SK-N-SH treated with all-trans-retinoic acid at 6 μM for 48 hours (cell line): ENCODE results near the gene ATP11A.

Source experiments
- ATAC-seq: fragments of 200-7000 bp; cut with Tn5 transposase; 3 replicates; pipeline ENCODE4 v1.9.1; 2020; ENCODE audit warnings: mild to moderate bottlenecking, moderate library complexity
- ARNTL ChIP-seq: fragments of 450-650 bp; formaldehyde crosslinking; IDR thresholded peaks from 2 replicates; pipeline ENCODE4 v1.5.0; 2020; ENCODE audit warnings: low read depth, mild to moderate bottlenecking, moderate library complexity, borderline replicate concordance
- BACH2 ChIP-seq: fragments of 250-450 bp; sonication (Bioruptor Pico); IDR thresholded peaks from 2 replicates; pipeline ENCODE4 v1.9.0; 2021; ENCODE audit warnings: mild to moderate bottlenecking, borderline replicate concordance
- CSDC2 ChIP-seq: fragments of 250-450 bp; sonication (Bioruptor Pico); IDR thresholded peaks from 2 replicates; pipeline ENCODE4 v1.5.0; 2020; ENCODE audit warnings: mild to moderate bottlenecking, moderate library complexity
- CSRNP3 ChIP-seq: fragments of 250-450 bp; sonication (Bioruptor Pico); IDR thresholded peaks from 2 replicates; pipeline ENCODE4 v1.5.1; 2021; ENCODE audit warnings: mild to moderate bottlenecking, moderate library complexity
- ESRRG ChIP-seq: fragments of 250-450 bp; sonication (Bioruptor Pico); IDR thresholded peaks from 2 replicates; pipeline ENCODE4 v1.6.1; 2021; ENCODE audit warnings: mild to moderate bottlenecking
- GLIS3 ChIP-seq: fragments of 250-450 bp; sonication (Bioruptor Pico); IDR thresholded peaks from 2 replicates; pipeline ENCODE4 v1.5.0; 2020; ENCODE audit warnings: mild to moderate bottlenecking, moderate library complexity
- OSR1 ChIP-seq: fragments of 250-450 bp; sonication (Bioruptor Pico); IDR thresholded peaks from 2 replicates; pipeline ENCODE4 v1.8.0; 2022; ENCODE audit warnings: moderate library complexity, mild to moderate bottlenecking, inconsistent platforms
- PPARA ChIP-seq: fragments of 250-450 bp; sonication (Bioruptor Pico); IDR thresholded peaks from 2 replicates; pipeline ENCODE4 v1.5.0; 2020; ENCODE audit warnings: mild to moderate bottlenecking, borderline replicate concordance
- RARB ChIP-seq: fragments of 250-450 bp; sonication (Bioruptor Pico); IDR thresholded peaks from 2 replicates; pipeline ENCODE4 v1.8.0; 2021; ENCODE audit warnings: mild to moderate bottlenecking, moderate library complexity
- SNAI2 ChIP-seq: fragments of 250-450 bp; sonication (Bioruptor Pico); IDR thresholded peaks from 2 replicates; pipeline ENCODE4 v1.5.0; 2020; ENCODE audit warnings: mild to moderate bottlenecking, moderate library complexity
- TCF4 ChIP-seq: fragments of 250-450 bp; sonication (Bioruptor Pico); IDR thresholded peaks from 2 replicates; pipeline ENCODE4 v1.8.0; 2021; ENCODE audit warnings: mild to moderate bottlenecking, moderate library complexity, borderline replicate concordance
- TOX ChIP-seq: fragments of 250-450 bp; sonication (Bioruptor Pico); IDR thresholded peaks from 2 replicates; pipeline ENCODE4 v1.8.0; 2021; ENCODE audit warnings: mild to moderate bottlenecking, moderate library complexity, borderline replicate concordance
- TSHZ2 ChIP-seq: fragments of 250-450 bp; sonication (Bioruptor Pico); IDR thresholded peaks from 2 replicates; pipeline ENCODE4 v1.5.0; 2020; ENCODE audit warnings: mild to moderate bottlenecking, moderate library complexity
- ZC3H10 ChIP-seq: fragments of 250-450 bp; sonication (Bioruptor Pico); IDR thresholded peaks from 2 replicates; pipeline ENCODE4 v1.5.1; 2021; ENCODE audit warnings: mild to moderate bottlenecking, moderate library complexity
- ZFP30 ChIP-seq: fragments of 450-650 bp; formaldehyde crosslinking; IDR thresholded peaks from 2 replicates; pipeline ENCODE4 v1.5.0; 2022; ENCODE audit warnings: mild to moderate bottlenecking, moderate library complexity
- ZNF565 ChIP-seq: fragments of 450-650 bp; formaldehyde crosslinking; conservative IDR thresholded peaks from 2 replicates; pipeline ENCODE4 v1.5.0; 2020; ENCODE audit warnings: low read depth, mild to moderate bottlenecking, moderate library complexity
- ZNF70 ChIP-seq: fragments of 450-650 bp; formaldehyde crosslinking; IDR thresholded peaks from 2 replicates; pipeline ENCODE4 v1.5.0; 2020; ENCODE audit warnings: mild to moderate bottlenecking, moderate library complexity
- ZNF8 ChIP-seq: fragments of 450-650 bp; formaldehyde crosslinking; IDR thresholded peaks from 2 replicates; pipeline ENCODE4 v1.5.0; 2020; ENCODE audit warnings: mild to moderate bottlenecking, moderate library complexity
- TF ChIP-seq, protein P1 (sequence below): fragments of 250-450 bp; sonication (Bioruptor Pico); IDR thresholded peaks from 2 replicates; pipeline ENCODE4 v1.5.1; 2020; ENCODE audit warnings: low read depth, mild to moderate bottlenecking, moderate library complexity
- TF ChIP-seq, protein P2 (sequence below): fragments of 250-450 bp; sonication (Bioruptor Pico); IDR thresholded peaks from 2 replicates; pipeline ENCODE4 v1.8.0; 2021; ENCODE audit warnings: low read depth, mild to moderate bottlenecking, moderate library complexity, borderline replicate concordance
- TF ChIP-seq, protein P3 (sequence below): fragments of 250-450 bp; sonication (Bioruptor Pico); IDR thresholded peaks from 2 replicates; pipeline ENCODE4 v1.8.0; 2020; ENCODE audit warnings: mild to moderate bottlenecking, moderate library complexity, borderline replicate concordance

ATP11A gene

GRCh38 chr13:112696001-112696868 is 6.4 kb downstream of the ATP11A start:
- no peak for TF ChIP-seq ARNTL (CRISPR knock-in tag)
- no peak for TF ChIP-seq TCF4 (CRISPR knock-in tag)
- no peak for TF ChIP-seq ZNF565 (CRISPR knock-in tag)
- no peak for TF ChIP-seq PPARA (CRISPR knock-in tag)
- TF ChIP-seq TOX (CRISPR knock-in tag) = no peak
- TF ChIP-seq GLIS3 (CRISPR knock-in tag) = no peak
- TF ChIP-seq ZNF70 (CRISPR knock-in tag) = no peak
- no peak for TF ChIP-seq ZFP30 (CRISPR knock-in tag)
- no peak for TF ChIP-seq ZC3H10 (CRISPR knock-in tag)
- TF ChIP-seq, protein P1, sequence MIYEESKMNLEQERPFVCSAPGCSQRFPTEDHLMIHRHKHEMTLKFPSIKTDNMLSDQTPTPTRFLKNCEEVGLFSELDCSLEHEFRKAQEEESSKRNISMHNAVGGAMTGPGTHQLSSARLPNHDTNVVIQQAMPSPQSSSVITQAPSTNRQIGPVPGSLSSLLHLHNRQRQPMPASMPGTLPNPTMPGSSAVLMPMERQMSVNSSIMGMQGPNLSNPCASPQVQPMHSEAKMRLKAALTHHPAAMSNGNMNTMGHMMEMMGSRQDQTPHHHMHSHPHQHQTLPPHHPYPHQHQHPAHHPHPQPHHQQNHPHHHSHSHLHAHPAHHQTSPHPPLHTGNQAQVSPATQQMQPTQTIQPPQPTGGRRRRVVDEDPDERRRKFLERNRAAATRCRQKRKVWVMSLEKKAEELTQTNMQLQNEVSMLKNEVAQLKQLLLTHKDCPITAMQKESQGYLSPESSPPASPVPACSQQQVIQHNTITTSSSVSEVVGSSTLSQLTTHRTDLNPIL (CRISPR knock-in tag) = no peak
- TF ChIP-seq ESRRG (CRISPR knock-in tag) = no peak
- TF ChIP-seq RARB = no peak
- no peak for TF ChIP-seq SNAI2 (CRISPR knock-in tag)
- TF ChIP-seq ZNF8 (CRISPR knock-in tag) = no peak
- TF ChIP-seq CSDC2 = no peak
- TF ChIP-seq, protein P2, sequence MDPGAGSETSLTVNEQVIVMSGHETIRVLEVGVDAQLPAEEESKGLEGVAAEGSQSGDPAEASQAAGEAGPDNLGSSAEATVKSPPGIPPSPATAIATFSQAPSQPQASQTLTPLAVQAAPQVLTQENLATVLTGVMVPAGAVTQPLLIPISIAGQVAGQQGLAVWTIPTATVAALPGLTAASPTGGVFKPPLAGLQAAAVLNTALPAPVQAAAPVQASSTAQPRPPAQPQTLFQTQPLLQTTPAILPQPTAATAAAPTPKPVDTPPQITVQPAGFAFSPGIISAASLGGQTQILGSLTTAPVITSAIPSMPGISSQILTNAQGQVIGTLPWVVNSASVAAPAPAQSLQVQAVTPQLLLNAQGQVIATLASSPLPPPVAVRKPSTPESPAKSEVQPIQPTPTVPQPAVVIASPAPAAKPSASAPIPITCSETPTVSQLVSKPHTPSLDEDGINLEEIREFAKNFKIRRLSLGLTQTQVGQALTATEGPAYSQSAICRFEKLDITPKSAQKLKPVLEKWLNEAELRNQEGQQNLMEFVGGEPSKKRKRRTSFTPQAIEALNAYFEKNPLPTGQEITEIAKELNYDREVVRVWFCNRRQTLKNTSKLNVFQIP (CRISPR knock-in tag) = no peak
- TF ChIP-seq, protein P3, sequence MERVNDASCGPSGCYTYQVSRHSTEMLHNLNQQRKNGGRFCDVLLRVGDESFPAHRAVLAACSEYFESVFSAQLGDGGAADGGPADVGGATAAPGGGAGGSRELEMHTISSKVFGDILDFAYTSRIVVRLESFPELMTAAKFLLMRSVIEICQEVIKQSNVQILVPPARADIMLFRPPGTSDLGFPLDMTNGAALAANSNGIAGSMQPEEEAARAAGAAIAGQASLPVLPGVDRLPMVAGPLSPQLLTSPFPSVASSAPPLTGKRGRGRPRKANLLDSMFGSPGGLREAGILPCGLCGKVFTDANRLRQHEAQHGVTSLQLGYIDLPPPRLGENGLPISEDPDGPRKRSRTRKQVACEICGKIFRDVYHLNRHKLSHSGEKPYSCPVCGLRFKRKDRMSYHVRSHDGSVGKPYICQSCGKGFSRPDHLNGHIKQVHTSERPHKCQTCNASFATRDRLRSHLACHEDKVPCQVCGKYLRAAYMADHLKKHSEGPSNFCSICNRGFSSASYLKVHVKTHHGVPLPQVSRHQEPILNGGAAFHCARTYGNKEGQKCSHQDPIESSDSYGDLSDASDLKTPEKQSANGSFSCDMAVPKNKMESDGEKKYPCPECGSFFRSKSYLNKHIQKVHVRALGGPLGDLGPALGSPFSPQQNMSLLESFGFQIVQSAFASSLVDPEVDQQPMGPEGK = no peak
- TF ChIP-seq, all 23 proteins: peak for 0
- ATAC-seq = no peak

DNA sequence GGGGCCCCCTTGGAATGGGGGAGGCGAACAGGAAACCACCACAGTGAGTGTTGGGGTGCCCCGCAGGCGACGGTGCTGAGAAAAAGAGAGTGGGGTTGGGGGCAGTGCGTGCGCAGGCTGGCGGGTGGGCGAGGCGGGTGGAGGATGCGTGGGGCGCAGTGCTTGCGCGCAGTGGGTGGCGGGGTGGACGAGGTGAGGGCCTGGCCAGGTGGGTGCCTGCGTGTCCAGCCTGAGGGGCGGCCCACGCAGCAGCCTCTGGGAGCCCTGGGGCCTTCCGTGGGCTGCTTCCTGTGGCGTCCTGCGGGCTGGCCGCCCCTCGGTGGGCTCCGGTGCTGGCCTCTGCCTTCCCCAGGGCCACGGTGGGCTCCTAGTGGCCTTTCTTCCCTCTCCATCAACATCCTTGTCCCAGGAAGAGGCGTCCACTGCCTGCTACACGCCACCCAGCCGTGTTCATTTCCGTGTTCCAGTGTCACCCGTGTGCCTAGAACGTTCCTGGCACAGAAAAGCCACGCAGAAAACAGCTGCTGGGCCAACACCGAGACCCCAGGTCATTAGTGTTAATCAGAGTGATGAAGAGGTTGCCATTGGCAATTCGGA is 7.1 kb downstream of the ATP11A start:
- TF ChIP-seq ZNF8 (CRISPR knock-in tag) (no peak), ZNF565 (CRISPR knock-in tag) (no peak), ZC3H10 (CRISPR knock-in tag) (no peak), TOX (CRISPR knock-in tag) (no peak), ZFP30 (CRISPR knock-in tag) (no peak), TSHZ2 (CRISPR knock-in tag) (no peak), TCF4 (CRISPR knock-in tag) (no peak), BACH2 (CRISPR knock-in tag) (no peak), CSDC2 (no peak), SNAI2 (CRISPR knock-in tag) (no peak), ARNTL (CRISPR knock-in tag) (no peak), OSR1 (CRISPR knock-in tag) (no peak), ZNF70 (CRISPR knock-in tag) (no peak), RARB (no peak), CSRNP3 (CRISPR knock-in tag) (no peak), GLIS3 (CRISPR knock-in tag) (no peak)
- TF ChIP-seq, protein P2 (CRISPR knock-in tag) = no peak
- TF ChIP-seq, protein P3 = no peak
- TF ChIP-seq, protein P1 (CRISPR knock-in tag) = no peak
- no peak for ATAC-seq
